Sigmoid colon (tissue), 7 donors: ENCODE data around the gene SLC2A13. TPM values are rescaled to one million over a fixed set of nuclear protein-coding genes. Genes with fewer than 3 reads are reported as not detected.

Experiments
- DNase-seq: peaks from one replicate; pipeline ENCODE4 v3.0.0-alpha.2; 2019
- H3K27ac ChIP-seq, 4 donors: fragments of 200-600 bp; sonication (generic); one replicate each; pipeline ENCODE4 v1.5.1; 2016 to 2019; ENCODE audit warnings: mild to moderate bottlenecking in 1 of 4
- H3K27me3 ChIP-seq, 3 donors: fragments of 200-600 bp; sonication (generic); one replicate each; pipeline ENCODE4 v1.5.1; 2019; ENCODE audit warnings: mild to moderate bottlenecking in 1 of 3
- H3K36me3 ChIP-seq, 4 donors: fragments of 200-600 bp; sonication (generic); one replicate each; pipeline ENCODE4 v1.5.1; 2016 to 2019
- H3K4me1 ChIP-seq, 4 donors: fragments of 200-600 bp; sonication (generic); one replicate each; pipeline ENCODE4 v1.5.1; 2017 to 2019
- H3K4me3 ChIP-seq, 4 donors: fragments of 200-600 bp; sonication (generic); one replicate each; pipeline ENCODE4 v1.5.1; 2017 to 2019; ENCODE audit warnings: mild to moderate bottlenecking in 2 of 4, moderate library complexity in 1 of 4
- H3K9me3 ChIP-seq, 4 donors: fragments of 200-600 bp in 3 of 4; sonication (generic) in 3 of 4; one replicate each; pipeline versions ENCODE4 v1.5.1 to v1.6.1; 2013 to 2019
- EP300 ChIP-seq, 4 donors: sonication (generic); formaldehyde crosslinking; IDR thresholded peaks; one replicate each; pipeline ENCODE4 v1.6.1; 2017; ENCODE audit warnings: antibody characterized with exemption in 4 of 4
- POLR2A ChIP-seq, 2 donors: fragments of 450-650 bp; IDR thresholded peaks; one replicate each; pipeline ENCODE4 v1.6.1; 2016; ENCODE audit warnings: antibody characterized with exemption in 2 of 2, mild to moderate bottlenecking in 2 of 2, moderate library complexity in 2 of 2
- POLR2AphosphoS5 ChIP-seq, 4 donors: sonication (generic); formaldehyde crosslinking; IDR thresholded peaks; one replicate each; pipeline ENCODE4 v1.6.1; 2017; ENCODE audit warnings: antibody characterized with exemption in 4 of 4
- whole genome bisulfite sequencing, 2 donors: extraction: QIAGEN DNeasy Blood & Tissue Kit; methylation state at CpG; one replicate each; pipeline ENCODE4 v1.1.7; 2013; 5-methylcytosine and 5-hydroxymethylcytosine counted together
- intact Hi-C: fragments of 100-400 bp; cut with DNase I; formaldehyde crosslinking; loops from one replicate; pipeline ENCODE4 v1.15.1; 2023
- polyA plus RNA-seq, 3 donors: library from polyadenylated mRNA; stranded (reverse); fragments of 200-250 nt; gene quantifications; one replicate each; pipeline ENCODE4 v1.2.3, GENCODE V29; 2013
- total RNA-seq, 4 donors: library from RNA; depleted of rRNA; stranded (reverse); fragments of >200 nt; gene quantifications; one replicate each; pipeline ENCODE4 v1.1.0, GENCODE V29; 2016
- TF ChIP-seq, protein P1 (sequence below), 4 experiments: fragments of 450-650 bp in 3 of 4; fragments of 200-600 bp in 1 of 4; IDR thresholded peaks; one replicate each; pipeline ENCODE4 v1.5.1; 2016 to 2019; ENCODE audit warnings: antibody characterized with exemption in 4 of 4, mild to moderate bottlenecking in 3 of 4, moderate library complexity in 2 of 4
- donor health status: healthy with polysubstance abuse.
- donor health status: Bipolar disorder and iron deficiency.
- donor health status: healthy.

SLC2A13 gene
- total and polyA plus RNA-seq, 7 donors = 1.8 to 32.3 (median 20.2) TPM

- WGBS, 2 donors = 73 to 92% methylated on average over 2 of the region's 2 CpGs
- Histone ChIP-seq H3K36me3 (no peaks in the 10 kb centered on the region), H3K9me3 (no peaks in the 10 kb centered on the region), H3K27me3 (no peaks in the 10 kb centered on the region), H3K4me3 (no peak overlapping the region), H3K27ac (no peak overlapping the region), H3K4me1 (peaks cover 0 to 26% (median 16%) of the 10 kb centered on the region in 4 donors)
- no peak for DNase-seq
- intact Hi-C loops = no loop called here
- no peak for TF ChIP-seq EP300 (IDR thresholded peaks at IDR 0.05)
- no peak for TF ChIP-seq POLR2AphosphoS5 (IDR thresholded peaks at IDR 0.05)
- TF ChIP-seq, protein P1, sequence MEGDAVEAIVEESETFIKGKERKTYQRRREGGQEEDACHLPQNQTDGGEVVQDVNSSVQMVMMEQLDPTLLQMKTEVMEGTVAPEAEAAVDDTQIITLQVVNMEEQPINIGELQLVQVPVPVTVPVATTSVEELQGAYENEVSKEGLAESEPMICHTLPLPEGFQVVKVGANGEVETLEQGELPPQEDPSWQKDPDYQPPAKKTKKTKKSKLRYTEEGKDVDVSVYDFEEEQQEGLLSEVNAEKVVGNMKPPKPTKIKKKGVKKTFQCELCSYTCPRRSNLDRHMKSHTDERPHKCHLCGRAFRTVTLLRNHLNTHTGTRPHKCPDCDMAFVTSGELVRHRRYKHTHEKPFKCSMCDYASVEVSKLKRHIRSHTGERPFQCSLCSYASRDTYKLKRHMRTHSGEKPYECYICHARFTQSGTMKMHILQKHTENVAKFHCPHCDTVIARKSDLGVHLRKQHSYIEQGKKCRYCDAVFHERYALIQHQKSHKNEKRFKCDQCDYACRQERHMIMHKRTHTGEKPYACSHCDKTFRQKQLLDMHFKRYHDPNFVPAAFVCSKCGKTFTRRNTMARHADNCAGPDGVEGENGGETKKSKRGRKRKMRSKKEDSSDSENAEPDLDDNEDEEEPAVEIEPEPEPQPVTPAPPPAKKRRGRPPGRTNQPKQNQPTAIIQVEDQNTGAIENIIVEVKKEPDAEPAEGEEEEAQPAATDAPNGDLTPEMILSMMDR (IDR thresholded peaks at IDR 0.05) = no peak
- TF ChIP-seq POLR2A (IDR thresholded peaks at IDR 0.05) = no peak
Measured at GRCh38 chr12:40015345-40015744, 90.5 kb downstream of the SLC2A13 start.

GRCh38 chr12:40013847-40014246, 92.0 kb downstream of the SLC2A13 start:
- intact Hi-C loops = no loop called here
- no peak for DNase-seq
- TF ChIP-seq, protein P1 (IDR thresholded peaks at IDR 0.05) = no peak
- TF ChIP-seq POLR2AphosphoS5 (IDR thresholded peaks at IDR 0.05) = no peak
- no peak for TF ChIP-seq EP300 (IDR thresholded peaks at IDR 0.05)
- TF ChIP-seq POLR2A (IDR thresholded peaks at IDR 0.05) = no peak
- WGBS, 2 donors = 19 to 60% methylated on average over 2 of the region's 2 CpGs
- no peak overlapping the region for H3K4me3 ChIP-seq
- no peaks in the 10 kb centered on the region for H3K36me3 ChIP-seq
- H3K9me3 ChIP-seq = no peaks in the 10 kb centered on the region
- H3K27me3 ChIP-seq = no peaks in the 10 kb centered on the region
- no peak overlapping the region for H3K27ac ChIP-seq
- H3K4me1 ChIP-seq = peaks cover 0 to 26% (median 16%) of the 10 kb centered on the region in 4 donors

DNA sequence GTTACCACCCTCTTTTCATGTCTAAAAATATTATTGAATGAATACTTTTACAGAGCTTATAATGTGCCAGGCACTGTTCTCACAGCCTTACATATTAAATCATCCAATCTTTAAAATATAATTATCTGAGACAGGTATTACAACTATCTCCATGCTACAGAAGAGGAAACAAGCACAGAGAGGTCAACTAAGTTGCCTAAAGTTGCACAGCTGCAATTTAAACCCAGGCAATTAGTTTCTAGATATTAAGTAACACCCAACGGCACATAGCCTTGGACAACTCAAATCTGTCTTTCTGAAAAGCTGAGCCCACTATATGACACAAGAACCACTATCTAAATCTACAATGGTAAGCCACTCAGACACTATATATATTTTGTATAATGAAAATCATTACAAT, 92.6 kb downstream of the SLC2A13 start:
- no peak for DNase-seq
- TF ChIP-seq POLR2A (IDR thresholded peaks at IDR 0.05) (no peak), EP300 (IDR thresholded peaks at IDR 0.05) (no peak), POLR2AphosphoS5 (IDR thresholded peaks at IDR 0.05) (no peak)
- TF ChIP-seq, protein P1 (IDR thresholded peaks at IDR 0.05) = no peak
- no peaks in the 10 kb centered on the region for H3K27me3 ChIP-seq
- H3K4me3 ChIP-seq = no peak overlapping the region
- intact Hi-C loops = no loop called here
- H3K4me1 ChIP-seq = peaks cover 0 to 26% (median 16%) of the 10 kb centered on the region in 4 donors
- no peaks in the 10 kb centered on the region for H3K9me3 ChIP-seq
- H3K36me3 ChIP-seq = no peaks in the 10 kb centered on the region
- no peak overlapping the region for H3K27ac ChIP-seq
- 74 to 91% methylated on average over 1 of the region's 1 CpG for WGBS, 2 donors

DNA sequence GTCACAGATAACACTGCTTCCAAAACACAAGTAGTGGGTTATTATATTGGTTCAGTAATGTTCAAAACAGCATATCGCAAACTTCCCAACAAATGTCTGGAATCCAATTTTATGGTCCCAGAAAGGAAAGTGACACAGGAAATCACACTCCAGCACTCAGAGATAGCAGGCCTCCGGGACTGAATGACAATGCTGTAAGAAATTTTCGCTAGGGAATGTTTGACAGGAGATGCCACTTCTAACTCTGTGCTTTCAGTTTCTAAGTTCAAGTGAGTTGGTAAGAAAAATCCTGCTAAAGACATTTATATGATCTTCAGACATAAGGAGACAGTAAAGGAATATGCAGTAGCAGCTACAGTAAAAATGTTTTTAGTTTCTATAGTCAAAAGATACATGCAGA, 93.2 kb downstream of the SLC2A13 start:
- intact Hi-C loops = no loop called here
- Histone ChIP-seq H3K4me1 (peaks cover 0 to 26% (median 16%) of the 10 kb centered on the region in 4 donors), H3K36me3 (no peaks in the 10 kb centered on the region), H3K4me3 (no peak overlapping the region), H3K27ac (peak overlapping the region in 1 of 4 donors; percentile 1), H3K27me3 (no peaks in the 10 kb centered on the region), H3K9me3 (no peaks in the 10 kb centered on the region)
- 11 to 58% methylated on average over 3 of the region's 3 CpGs for WGBS, 2 donors
- DNase-seq = no peak
- TF ChIP-seq, protein P1 (IDR thresholded peaks at IDR 0.05) = no peak
- TF ChIP-seq POLR2AphosphoS5 (IDR thresholded peaks at IDR 0.05) (no peak), POLR2A (IDR thresholded peaks at IDR 0.05) (no peak), EP300 (IDR thresholded peaks at IDR 0.05) (no peak)

DNA sequence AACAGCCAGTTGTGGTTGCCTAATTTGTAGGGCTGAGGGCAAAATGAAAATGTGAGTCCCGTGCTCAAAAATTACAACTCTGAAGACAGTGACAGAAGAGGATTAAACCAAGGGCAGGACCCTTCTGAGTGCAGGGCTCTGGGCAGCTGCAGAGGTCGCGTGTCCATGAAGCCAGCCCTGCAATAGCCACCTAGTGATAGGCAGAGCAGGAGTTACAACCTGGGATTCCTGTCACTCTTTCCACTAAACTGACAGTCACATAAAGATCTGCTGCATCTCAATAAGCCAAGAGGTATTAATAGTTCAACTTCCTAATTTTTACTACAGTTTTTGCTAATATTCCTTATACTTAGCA, 94.1 kb downstream of the SLC2A13 start:
- H3K4me1 ChIP-seq = peaks cover 0 to 20% (median 16%) of the 10 kb centered on the region in 4 donors
- H3K36me3 ChIP-seq = no peaks in the 10 kb centered on the region
- TF ChIP-seq, protein P1 (IDR thresholded peaks at IDR 0.05) = no peak
- TF ChIP-seq POLR2A (IDR thresholded peaks at IDR 0.05) (no peak), POLR2AphosphoS5 (IDR thresholded peaks at IDR 0.05) (no peak), EP300 (IDR thresholded peaks at IDR 0.05) (no peak)
- peak overlapping the region in 1 of 4 donors; percentile 17 for H3K27ac ChIP-seq
- DNase-seq = no peak
- intact Hi-C loops = loop anchor here (1.0 kb wide), 1 partner anchor 96 kb away; no protein-coding TSS in a partner anchor
- 71 to 81% methylated on average over 3 of the region's 3 CpGs for WGBS, 2 donors
- H3K27me3 ChIP-seq = no peaks in the 10 kb centered on the region
- peak overlapping the region in 2 of 4 donors; percentile 7 to 25 for H3K4me3 ChIP-seq
- no peaks in the 10 kb centered on the region for H3K9me3 ChIP-seq
